Umbilical cord (tissue), 2 donors: ENCODE measurements around the gene PPFIA2. TPM values are rescaled to one million over a fixed set of nuclear protein-coding genes. Genes with fewer than 3 reads are reported as not detected.

Experiments used
- DNase-seq: peaks from one replicate; pipeline ENCODE4 v3.0.0-alpha.2; 2015; ENCODE audit warnings: low spot score
- total RNA-seq: library from RNA; depleted of rRNA; stranded (reverse); fragments of >200 nt; gene quantifications from one replicate; pipeline ENCODE4 v1.2.3, GENCODE V29; 2014; ENCODE audit warnings: low replicate concordance; ENCODE audit not compliant: insufficient read depth

PPFIA2 gene
- 20.5 TPM for total RNA-seq

DNA sequence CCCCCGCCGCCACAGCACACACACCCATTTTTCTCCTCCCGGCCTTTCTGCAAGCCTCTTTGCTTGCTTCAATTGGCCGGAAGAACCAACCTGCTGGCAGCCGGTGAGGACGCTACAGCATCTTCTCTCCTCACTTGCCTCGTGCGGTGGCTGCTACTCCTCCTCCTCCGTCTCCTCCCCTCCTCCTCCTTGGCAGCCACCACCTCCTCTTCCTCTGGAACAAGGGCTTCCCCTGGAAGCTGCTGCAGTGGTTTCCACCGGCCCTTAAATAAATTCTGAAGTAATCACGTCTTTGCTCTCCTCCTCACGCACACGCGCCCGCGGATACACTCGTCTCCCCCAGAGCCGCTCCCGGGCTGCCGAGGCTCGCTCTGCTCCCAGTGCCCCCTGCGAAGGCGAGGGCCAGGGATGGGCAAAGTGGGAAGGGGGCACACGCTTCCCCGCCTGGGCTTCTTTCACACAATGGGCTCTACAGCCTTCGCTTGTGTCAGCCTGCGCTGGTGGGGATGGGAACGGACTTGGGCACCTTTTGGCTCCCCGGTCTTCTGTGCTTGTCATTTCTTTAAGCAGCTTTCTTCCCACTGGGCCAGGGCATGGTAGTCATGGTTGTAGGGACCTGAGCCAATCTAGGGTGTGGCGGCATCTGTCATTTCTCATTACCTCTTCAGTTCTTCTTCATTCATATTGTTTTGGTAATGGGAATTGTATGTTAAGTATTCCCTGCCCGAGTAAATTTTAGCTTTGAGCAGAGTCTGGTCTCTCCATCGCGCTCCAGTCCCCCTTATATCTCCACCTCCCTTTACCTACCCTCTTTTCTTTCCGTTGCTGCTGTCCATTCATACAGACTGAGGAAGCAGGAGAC lies at the start of gene PPFIA2:
Gene PPFIA2 (minus strand): TSS at position 161 of the 862 bp plus-strand sequence.
- peak; percentile 20 for DNase-seq

DNA sequence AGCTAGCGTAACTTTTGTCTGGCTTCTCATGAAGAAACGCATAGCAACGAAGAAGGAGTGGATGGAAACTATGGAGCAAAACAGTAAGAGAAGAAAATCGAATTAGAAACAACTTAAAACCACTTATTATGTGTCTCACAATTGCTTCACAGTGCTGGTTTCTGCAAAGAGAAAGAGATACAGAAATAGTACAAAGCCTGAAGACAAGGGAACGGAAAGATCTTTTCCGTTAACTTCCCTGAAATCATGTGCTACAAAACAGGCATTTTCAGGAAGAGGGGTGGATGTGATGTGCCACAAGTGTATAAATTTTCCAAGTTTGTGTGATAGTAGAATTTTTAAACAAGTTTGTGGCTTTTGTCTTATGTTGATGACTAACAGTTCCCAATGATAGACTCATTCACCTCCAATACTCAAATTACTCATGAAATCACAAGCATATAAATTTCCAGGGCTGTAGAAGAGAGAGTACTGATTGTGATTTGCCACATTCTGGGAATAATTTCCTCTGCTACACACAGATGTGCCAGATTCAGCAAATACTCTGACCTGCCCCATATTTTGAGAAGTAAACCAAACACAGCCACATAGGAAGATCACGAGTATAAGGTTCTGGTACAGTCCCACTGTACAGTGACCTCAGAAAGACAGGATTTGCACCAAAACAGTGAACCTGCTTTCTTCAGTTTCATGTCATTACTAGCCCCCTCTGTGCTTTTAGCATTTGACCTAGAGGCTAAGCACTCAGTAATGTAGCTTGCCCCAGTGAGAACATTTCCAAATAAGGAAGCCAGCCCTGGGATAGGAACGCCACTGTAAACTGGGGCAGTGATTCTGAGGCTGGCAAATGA lies 41.4 kb upstream of the PPFIA2 start:
- peak; percentile 33 for DNase-seq

DNA sequence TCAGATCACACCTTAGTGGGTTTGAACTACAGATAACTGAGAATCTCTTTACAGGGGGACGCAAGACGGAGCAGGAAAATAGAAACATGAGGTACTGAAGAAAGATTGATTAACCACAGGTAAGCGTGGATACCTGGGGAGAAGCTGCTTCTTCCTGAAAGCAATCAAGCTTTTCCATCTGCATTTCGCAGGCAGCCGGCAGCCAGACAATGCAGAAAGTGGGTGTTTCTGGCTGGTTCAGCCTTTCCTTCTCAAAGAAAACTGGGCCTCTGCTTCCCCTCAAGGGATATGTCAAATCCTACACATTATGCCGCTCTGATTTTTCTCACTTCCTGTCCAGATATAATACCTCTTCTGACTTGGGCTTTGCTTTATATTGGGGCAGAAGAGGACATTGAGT lies 39.1 kb upstream of the PPFIA2 start:
- no peak for DNase-seq

DNA sequence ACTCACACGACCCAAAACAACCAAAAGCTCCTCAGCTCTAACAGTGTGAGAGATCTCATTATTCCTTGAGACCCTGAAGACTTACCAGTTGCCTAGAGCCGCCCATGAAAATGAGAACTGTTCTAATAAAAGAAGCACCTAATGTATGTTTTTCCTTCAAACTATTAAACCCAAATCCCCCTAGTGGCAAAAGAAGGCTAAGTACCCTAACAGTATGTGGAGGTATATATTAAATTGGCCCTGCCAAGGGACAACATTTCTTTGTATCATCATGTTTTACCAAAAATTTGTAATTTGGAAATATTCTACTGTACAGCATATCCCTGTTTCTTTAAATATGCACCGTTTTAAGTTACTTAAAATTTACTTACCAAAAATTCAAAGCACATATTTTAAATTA lies 38.0 kb upstream of the PPFIA2 start:
- no peak for DNase-seq

DNA sequence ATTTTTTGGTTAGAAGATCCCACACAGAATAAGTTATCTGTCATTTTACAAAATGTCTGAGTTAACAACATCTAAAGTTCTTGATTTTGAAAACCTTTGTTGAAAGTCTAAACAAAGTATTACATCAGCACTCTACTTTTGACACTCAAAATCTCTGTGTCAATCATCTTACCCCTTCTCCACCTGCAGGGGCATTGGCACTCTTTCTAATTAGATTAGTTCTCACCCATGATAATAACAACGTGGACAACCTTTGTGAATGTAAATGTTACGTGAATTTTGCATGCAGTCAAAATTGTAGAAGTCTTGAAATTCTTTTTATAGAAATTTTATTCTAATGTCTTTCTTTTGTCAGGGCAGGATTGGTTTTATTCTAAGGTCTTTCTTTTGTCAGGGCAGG lies 33.5 kb upstream of the PPFIA2 start:
- no peak for DNase-seq

DNA sequence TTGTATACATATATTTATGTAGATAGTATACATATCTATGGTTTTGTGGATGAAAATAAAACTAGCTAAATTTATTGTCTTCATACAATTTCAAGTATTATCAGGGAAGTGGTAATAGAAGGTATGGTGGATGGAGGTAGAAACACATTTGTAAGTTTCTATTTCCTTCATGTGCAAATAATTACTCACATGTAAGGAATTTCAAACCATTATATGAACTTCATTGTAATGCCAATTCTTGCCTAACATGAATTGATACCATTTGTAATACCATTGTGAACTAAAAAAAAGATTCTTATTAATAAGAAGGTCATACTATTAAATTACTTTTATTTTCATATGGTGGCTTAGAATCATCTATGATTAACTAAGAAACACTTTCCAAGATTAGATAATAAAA lies 20.1 kb upstream of the PPFIA2 start:
- DNase-seq, result no peak

DNA sequence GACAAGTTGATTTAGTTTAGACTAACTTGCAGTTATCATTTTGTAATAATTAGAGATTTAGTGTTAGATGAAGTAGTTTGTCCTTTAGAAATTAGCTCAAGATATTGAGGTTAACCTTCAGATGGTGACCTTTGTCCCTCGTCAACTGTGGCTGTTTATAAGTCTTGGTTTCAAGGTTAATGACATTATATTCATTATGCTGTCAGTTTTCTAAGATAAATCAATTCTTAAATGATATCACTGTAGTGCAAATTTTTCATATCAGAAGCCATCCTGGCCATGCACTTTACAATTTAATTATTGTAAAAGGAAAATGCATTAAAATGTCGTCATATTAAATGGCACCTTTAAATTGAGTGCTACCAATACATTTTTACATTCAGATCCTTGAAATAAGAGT lies 19.6 kb upstream of the PPFIA2 start:
- DNase-seq, result no peak

DNA sequence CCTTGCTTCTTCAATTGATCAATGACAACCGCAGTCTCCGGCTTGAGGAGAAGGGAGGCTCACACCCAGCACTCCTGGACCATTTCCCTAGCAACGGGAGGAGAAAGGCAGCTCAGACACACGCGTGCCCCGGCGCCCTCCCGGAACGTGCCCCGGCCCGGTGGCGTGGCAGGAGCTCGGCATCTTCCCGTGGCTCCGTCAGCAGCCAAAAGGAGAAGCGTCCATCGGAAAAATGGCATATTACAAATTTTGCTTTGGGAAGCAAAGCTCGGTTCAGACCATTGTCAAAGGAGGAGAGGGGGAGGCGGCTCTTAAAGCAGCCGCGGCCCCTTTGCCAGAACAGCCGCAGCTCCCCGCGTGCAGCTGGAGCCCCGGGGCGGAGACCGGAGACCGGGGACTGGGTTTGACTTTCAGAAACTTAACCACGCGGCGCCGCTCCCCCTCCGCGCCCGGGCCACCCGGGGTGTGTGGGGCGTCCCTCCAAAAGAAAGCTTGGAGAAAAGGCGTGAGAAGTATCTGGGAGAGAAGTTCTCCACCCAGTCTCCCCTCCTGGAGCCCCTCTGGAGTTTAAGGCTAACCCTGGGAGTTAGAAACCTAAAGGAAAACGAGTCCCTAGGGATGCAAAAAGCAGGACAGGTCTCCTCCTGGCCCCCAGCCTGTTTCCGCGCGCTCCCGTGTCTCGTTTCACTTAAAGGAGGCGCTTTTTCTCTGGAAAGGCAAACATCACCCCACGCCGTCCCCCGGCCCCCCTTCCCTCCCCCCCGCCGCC lies 545 bp downstream of the PPFIA2 start:
- peak; percentile 35 for DNase-seq

DNA sequence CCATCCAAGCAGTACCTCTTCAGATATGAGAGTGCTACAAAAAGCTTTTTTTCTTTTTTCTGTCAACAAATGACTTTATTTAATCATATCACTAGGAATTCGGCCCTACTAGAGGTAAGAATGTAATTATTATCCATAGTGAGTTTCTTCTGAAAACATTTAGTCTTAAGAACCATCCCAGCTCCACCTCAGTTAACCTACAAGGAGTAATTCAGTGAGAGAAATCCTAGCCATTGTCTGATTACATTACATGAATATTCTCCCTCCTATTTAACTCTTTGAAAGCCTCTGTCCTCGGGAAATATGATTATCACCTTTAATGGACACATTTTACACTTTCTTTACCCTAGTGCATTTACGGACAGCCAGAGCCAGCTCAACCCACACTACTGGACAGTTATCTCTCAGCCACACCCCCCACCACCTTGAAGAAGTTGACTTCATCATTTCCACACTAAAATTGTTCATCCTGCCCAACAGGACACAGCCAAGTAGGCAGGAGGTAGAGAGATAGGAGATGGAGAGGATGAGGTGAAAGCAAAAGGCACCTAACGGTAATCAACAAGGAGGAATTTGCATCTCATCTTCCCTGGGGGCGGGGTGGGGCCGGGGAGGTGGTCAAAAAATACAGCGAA lies 1.3 kb downstream of the PPFIA2 start:
- no peak for DNase-seq

DNA sequence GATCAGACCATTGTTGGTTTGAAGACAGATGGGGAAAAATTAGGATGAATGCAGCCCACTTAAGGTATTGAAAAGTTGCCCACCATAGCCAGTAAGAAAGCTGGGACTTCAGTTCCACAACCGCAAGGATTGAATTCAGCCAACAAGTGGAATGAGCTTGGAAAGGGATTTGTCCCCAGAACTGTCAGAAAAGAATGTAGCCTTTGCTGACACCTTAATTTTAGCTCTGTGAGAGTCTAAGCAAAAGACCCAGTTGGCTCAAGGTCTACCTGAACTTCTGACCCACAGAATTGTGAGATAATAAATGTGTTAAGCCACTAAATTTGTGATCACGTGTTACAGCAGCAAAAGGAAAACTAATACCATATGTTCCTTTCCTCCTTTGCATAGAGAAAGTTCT lies 29.4 kb downstream of the PPFIA2 start:
- DNase-seq, result no peak

DNA sequence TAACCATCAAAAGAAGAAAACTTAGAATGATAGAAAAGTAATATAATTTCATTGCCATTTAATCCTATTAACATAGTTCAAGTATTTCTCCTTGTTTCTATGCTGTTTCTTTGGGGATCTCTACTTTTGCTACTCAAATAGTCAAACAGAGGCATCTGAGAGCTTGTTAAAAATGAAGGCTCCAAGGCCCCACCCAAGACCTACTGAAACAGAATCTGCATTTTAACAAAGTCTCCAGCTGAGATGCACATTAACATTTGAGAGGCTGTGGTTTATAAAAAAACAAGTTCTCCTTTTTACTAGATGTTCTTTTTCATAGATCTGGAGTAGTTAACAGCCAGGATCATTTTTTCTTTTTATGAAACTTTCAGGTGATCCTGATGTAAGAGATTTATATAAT lies 31.8 kb downstream of the PPFIA2 start:
- DNase-seq, result no peak

DNA sequence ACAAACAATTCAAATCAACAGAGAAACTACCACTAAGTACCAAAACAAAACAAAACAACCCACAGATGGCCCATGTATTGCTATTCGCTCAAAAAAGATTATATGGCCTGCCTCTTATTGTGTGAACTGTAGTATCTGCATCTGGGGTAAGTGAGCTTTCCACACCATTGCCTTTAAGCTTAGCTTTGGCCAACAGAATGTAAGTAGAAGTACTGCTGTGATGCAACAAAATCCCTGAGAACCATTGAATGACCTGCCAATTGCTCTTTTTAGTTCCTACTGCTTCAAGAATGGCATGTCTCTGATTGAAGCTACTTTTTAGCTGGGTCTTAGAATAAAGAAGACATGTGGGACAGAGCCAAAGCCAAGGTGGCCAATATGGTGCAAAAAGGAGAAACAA lies 32.5 kb downstream of the PPFIA2 start:
- DNase-seq, result no peak

DNA sequence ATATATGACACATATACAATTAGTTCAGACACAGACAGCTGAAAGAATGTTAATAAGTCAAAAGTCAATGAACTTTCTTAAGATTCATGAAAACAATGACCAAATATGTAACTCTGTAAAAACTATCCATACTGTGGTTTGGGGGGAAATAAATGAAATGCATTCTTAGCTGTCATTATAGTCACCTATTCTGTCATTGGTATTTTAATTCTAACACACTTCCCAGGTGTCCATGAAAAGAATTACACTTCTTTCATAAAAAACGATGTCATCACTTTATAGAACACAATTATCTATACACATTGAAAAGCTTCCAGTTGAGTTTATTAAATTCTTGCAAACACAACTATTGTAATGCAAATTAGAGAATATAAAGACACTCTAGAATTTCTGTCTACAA lies 35.8 kb downstream of the PPFIA2 start:
- DNase-seq, result no peak

DNA sequence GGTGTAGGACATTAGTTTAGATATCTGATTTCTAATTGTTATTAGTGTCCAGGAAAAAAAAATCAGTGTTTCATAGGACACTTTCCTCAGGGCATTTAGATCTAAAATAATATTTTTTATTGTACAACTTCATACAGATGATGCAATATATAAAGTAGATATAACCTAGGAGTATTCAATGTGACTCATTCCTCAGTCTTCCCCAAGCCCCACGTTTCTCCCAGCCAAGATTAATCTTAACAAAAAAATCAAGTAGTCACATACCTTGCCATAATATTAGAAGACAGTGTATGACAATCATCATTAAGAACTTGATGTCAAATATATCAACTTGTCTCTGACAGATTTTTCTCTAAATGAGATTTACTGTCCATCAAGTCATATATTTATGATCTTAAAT lies 37.1 kb downstream of the PPFIA2 start:
- no peak for DNase-seq

DNA sequence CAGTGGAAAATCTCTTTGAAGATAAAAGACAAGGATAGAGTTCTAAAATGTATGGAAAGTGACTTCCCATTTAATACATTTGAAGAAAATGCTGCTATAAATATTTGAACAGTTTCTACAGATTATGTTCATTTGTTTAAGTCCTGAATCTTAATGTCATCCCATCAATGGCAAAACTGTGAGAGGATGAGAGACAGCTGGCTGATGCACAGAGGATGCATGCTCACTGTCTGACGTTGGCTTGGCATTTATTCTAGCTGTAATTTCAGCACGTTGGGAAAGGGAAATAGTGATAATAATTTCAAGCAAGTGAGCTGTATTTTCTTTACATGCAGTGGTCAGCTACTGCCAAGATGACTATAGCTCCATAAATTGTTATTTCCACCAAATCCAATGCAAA lies 40.5 kb downstream of the PPFIA2 start:
- DNase-seq, result peak; percentile 10

DNA sequence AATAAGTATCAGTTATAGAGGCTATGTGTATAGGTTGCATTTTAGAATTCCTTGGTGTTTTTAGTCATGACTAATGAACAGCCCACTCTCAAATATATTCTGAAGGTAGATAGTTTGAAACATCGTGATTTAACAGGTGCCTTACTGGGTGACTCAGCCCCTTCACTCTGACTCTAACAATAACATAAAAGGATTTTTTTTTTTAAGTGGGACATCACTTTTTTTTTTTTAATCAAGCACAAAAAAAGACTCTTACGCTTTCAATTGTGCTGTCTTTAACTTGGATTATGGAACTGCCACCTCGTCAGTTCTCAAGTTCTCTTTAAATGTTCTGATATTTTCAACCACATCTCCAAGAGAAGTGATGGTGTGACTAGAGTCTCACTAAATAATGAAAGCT lies 46.6 kb downstream of the PPFIA2 start:
- DNase-seq, result no peak

DNA sequence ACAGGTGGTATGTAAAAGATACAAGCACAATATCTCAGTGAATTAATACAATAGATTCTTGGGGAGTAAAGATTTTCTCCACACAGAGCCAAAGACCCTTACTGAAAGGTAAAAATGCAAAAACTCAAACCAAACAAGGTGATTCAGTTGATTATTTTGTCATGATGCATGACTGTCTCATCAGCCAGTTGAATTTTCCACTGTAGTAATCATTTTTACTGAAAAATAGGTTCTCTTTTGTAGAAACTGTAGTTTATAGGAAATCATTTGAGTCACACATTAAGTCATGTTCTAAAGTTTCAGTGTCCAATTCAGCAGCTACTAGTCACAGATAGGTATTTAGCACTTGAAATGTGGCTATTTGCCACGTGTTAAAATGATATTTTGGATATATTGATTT lies 53.6 kb downstream of the PPFIA2 start:
- no peak for DNase-seq

DNA sequence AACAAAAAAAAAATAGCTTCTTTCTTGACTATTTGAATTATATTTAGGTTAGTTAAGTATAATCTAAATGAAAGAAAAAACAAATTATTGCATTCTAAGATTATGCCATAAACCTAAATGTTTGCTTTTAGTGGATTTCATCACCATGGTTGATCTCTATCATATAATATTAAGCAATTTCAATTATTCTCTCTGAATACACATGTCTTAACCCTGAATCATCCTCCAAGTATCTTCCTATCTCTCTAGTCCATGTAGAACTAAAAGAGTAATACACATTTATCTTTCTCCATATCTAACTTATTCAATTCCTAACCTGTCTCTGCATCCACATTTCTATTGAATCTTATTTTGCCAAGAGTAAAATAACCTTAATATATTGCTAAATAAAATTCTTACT lies 59.6 kb downstream of the PPFIA2 start:
- DNase-seq, result no peak

DNA sequence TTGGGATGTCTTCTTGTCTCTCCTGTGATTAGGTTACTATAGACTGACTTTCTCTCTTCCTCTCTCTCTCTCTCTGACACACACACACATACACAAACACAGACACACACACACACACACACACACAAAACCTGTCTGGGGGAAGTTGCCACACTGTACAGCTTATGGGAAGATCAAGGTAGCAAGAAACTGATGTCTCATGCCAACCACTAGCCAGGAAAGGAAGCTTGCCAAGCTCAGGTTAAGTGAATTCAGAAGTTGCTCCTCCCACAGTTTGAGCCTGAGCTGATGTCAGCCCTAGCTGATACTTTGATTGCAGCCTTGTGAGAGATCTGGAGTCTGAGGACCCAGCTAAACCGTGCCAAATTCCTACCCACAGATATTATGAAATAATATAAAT lies 67.1 kb downstream of the PPFIA2 start:
- no peak for DNase-seq

DNA sequence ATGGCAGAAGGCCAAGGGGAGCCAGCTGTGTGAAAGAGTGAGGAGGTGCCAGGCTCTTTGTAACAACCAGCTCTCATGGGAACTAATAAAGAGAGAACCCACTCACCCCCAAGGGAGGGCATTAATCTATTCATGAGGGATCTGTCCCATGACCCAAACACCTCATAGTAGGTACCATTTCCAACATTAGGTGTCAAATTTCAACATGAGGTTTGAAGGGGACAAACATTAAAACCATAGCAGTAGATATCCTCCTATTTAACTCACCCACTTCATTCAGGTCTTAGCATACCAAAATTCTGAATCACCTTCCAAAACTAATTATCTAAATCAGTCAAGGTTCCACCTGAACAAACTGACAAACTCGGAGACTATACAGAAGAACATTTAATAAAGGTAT lies 75.3 kb downstream of the PPFIA2 start:
- DNase-seq, result no peak

DNA sequence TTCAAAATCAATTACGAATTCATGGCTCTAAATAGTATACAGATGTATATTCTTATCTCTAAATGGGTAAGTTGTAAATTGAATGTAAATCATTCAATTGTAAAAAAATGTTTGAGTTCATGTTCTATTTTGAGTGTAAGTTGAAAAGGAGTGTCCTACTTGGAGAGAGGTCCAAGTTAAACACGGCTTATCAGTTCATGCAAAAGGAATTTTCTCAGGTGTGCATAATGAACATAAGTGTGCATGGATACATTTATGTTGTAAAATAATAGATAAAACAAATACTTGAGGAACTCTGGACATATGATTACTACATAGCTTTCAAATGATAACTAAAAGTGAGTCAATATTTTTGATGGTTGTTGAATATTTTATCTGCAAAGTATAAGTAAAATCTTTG lies 79.5 kb downstream of the PPFIA2 start:
- no peak for DNase-seq

DNA sequence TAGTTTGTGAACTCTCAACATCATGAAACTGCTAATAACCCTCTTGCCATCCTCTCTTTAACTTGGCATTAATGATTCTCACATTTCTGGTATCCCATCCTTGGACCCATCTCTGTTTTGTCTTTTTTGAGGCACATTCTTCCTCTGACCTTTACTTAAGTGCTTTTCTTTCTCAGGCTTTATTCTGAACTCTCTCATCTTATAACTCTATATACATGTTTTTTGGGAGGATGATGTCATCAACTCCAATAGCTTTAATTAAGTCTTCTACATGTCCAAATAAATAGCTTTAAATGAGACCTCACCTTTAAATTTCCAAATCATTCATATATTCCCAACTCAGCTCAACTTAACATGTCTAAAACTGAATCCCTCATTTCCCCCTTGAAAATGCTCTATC lies 88.4 kb downstream of the PPFIA2 start:
- DNase-seq, result no peak
